Measurements from ENCODE around the gene CORO2B.

- TF ChIP-seq POLR2AphosphoS5 (IDR thresholded peaks at IDR 0.05; ENCODE audit: borderline replicate concordance, low read depth, low read length) (no peak), EZH2 (IDR thresholded peaks at IDR 0.05) (no peak), FOXP2 (optimal IDR thresholded peaks at IDR 0.05; ENCODE audit: control extremely low read depth, extremely low read length, insufficient read depth) (no peak)
Measured at GRCh38 chr15:68542348-68542747, 36.4 kb upstream of the CORO2B start.

Data from SK-N-MC (cell line).